Daoy (cell line): Measurements from ENCODE around the gene ZNF304. TPM values are rescaled to one million over a fixed set of nuclear protein-coding genes. Genes with fewer than 3 reads are reported as not detected.
"Not testable (repeated sequence)": the region's sequence is repeated elsewhere in the genome, so short reads cannot be mapped to it uniquely, and the experiment has no call there.

Source experiments
- DNase-seq: peaks from one replicate; pipeline ENCODE4 v3.0.0-alpha.2; 2015; ENCODE audit warnings: low read depth
- total RNA-seq: library from RNA; depleted of rRNA; stranded (reverse); fragments of >200 nt; shearing (Covaris generic); gene quantifications from 2 replicates; pipeline ENCODE4 v1.2.3, GENCODE V29; 2014

ZNF304 gene
- total RNA-seq, 1 experiment from 2014 or later: 6.2 TPM

DNA sequence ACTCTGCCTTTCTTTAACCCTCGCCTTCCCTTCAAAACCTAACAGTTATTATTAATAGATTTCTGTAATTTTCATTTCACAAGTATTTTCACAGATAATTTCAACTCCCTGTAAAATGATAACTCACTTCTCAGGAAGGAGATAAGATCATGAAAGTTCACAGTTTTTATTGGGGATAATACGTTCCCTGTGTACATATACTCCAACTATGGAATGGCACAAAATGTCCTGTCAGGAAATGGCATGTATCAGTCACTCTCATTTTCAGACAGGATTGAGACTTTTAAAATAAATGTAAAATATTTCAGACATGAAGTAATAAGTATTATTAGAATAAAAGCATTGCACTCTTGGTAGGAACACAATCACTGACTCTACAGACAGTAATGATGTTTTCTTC, 11.3 kb downstream of the ZNF304 start:
- DNase-seq: no peak

- DNase-seq: peak; percentile 100
Measured at GRCh38 chr19:57362997-57363687, 12.1 kb downstream of the ZNF304 start, which contains the start of the genes TRAPPC2B and ZNF547. Gene TRAPPC2B (plus strand): TSS chr19:57363551. CDS start chr19:57364834, 1,283 bp downstream. Gene ZNF547 (plus strand): TSS chr19:57363551. CDS start chr19:57368556, 5,005 bp downstream.

- DNase-seq: peak; percentile 9
Measured at GRCh38 chr19:57363688-57364181, 12.7 kb downstream of the ZNF304 start.

DNA sequence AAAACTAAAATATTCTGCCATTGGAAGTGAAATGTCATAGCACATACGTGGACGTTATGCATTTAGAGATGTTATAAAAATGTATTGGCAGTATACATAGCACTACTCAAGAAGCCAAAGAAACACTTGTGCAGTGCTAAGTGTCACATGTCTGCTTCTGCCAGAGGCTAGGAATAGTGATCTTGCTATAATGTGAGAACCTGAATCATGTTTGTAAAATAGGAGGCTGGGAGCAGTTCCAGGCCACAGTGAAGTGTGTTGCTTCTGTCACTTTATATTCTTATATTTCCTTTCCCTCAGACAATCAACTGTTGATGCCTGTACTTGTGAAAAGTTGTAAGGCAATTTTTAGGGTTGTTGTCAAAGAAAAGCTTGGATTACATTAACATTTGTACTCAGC, 15.7 kb downstream of the ZNF304 start:
- no peak for DNase-seq

- no peak for DNase-seq
Measured at GRCh38 chr19:57374179-57374578, 23.1 kb downstream of the ZNF304 start.

DNA sequence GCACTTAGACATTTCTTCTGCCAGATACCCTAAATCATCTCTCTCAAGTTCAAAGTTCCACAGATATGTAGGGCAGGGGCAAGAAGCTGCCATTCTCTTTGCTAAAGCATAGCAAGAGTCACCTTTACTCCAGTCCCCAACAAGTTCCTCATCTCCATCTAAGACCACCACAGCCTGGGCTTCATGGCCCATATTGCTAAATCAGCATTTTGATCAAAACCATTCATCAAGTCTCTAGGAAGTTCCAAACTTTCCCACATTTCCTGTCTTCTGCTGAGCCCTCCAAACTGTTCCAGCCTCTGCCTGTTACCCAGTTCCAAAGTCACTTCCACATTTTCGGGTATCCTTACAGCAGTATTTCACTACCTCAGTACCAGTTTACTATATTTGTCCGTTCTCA, 23.6 kb downstream of the ZNF304 start:
- not testable (repeated sequence) for DNase-seq

- no peak for DNase-seq
Measured at GRCh38 chr19:57376151-57376550, 25.1 kb downstream of the ZNF304 start.

GRCh38 chr19:57377498-57378146, 26.6 kb downstream of the ZNF304 start:
- no peak for DNase-seq

DNA sequence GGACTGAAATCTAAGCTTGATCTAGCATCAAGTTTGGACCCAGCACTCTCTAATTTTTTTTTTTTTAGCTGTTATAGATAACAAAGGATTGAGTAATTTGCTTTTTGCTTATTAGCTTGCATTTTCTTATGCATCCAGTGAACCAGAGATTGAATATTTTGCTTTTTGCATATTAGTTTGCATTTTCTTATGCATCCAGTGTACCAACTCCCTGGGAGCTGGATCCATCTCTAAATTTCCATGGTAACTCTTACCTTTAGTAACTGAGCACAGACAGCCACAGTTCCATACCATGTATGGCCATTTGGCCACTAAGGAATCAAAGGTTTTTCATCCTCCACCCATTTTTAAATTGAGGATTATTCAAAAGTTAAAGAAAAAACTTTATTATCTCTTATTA, 29.9 kb downstream of the ZNF304 start:
- no peak for DNase-seq

- no peak for DNase-seq
Measured at GRCh38 chr19:57382806-57383488, 31.9 kb downstream of the ZNF304 start.

GRCh38 chr19:57389194-57389729, 38.2 kb downstream of the ZNF304 start:
- no peak for DNase-seq

DNA sequence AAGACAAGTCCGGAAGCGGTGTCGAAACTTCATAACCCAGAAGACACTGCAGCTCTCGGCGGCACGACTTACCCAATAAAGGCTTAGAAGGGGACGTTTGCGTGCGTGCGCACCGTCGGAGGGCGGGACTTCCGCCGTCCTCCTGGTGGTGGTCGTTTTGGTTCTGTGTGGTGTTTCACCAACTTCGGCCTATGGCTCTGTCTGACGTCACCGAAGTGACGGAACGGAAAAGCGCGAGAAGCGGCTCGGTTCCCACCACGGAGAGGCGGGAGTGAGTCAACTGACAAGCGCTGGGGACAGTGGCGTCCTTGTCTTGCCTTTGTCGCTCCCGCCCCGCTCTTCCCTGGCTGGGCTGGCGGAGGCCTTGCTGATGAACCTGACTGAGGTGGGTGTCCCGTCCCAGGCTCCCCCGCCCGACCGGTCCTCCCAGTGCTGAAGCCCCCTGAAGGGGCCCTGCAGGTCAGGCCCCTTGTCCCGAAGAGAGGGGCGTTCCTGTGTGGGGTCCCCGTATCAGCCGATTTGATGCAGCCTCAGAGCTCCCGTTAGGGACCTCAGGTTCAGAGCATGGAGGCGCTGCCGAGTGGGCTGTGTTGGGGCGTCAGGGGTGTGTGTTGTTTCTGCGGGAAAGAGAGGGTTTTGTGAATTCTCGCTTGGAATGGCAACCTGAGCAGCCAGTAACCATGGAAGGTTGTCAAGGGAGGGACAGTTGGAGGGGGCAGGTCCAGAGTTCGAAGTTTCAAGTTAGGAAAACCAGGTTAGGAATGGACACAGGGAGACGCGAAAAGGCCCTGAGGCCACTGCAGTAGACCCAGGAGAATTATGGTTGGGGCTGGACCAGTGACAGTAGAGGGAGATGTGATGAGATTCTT, 38.9 kb downstream of the ZNF304 start, which contains the start of gene ZNF548:
TSS of gene ZNF548 (plus strand) at position 125 of the 869 bp plus-strand sequence. CDS start at position 371, 246 bp downstream.
- peak; percentile 98 for DNase-seq

GRCh38 chr19:57395710-57396109, 44.6 kb downstream of the ZNF304 start:
- no peak for DNase-seq

DNA sequence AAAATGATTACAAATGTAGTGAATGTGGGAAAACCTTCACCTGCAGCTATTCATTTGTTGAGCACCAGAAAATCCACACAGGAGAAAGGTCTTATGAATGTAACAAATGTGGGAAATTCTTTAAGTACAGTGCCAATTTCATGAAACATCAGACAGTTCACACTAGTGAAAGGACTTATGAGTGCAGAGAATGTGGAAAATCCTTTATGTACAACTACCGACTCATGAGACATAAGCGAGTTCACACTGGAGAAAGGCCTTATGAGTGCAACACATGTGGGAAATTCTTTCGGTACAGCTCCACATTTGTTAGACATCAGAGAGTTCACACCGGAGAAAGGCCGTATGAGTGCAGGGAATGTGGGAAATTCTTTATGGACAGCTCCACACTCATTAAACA, 47.8 kb downstream of the ZNF304 start:
- DNase-seq: no peak

- no peak for DNase-seq
Measured at GRCh38 chr19:57403737-57404563, 52.9 kb downstream of the ZNF304 start.

- DNase-seq: peak; percentile 61
Measured at GRCh38 chr19:57406516-57407123, 55.5 kb downstream of the ZNF304 start.
